NOMO-1 treated with DMSO at 0.1 percent for 48 hours (cell line): Measurements from ENCODE around the gene RALGAPA2.

Experiments used
- DNase-seq: peaks from one replicate; lab custom pipeline; 2025; ENCODE audit not compliant: unreplicated experiment; lab: John Stamatoyannopoulos, UW

RALGAPA2 gene

DNA sequence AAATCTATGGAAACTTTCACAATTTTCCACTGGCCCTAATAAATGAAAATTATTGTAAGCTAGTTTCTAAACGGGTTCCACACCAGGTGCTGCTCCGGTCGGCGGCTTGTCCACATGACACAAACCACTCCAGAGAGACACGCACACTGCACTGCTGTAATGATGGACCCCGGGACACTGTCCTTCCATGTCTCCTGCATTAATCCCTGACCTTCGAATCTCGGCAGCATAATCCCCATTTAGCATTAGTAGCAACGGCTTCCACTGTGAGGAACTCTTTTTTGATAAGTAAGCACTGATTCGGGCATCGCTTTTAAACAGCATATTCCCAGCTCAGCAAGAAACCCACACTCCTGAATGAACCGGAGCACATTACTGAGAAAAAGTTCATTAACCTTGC, 301.0 kb downstream of the RALGAPA2 start:
- DNase-seq = no peak

DNA sequence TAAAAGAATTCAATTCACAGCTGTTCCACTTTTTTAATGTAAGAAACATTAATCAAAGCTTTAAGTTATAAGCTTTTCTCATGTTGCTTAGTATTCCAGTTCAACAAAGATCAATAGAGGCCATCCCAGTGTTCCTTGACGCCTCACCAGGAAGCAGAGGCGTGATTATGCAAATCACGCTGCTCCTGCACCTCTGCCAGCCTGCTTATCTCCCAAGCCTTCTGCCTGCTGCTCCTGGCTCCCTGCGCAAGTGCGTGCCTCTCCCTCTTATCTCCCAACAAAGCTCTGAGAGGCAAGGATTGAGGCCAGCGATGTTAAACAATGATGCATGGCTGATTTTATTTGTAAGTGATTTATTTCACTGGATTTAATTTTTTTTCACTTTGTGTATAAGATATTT, 301.8 kb downstream of the RALGAPA2 start:
- no peak for DNase-seq

DNA sequence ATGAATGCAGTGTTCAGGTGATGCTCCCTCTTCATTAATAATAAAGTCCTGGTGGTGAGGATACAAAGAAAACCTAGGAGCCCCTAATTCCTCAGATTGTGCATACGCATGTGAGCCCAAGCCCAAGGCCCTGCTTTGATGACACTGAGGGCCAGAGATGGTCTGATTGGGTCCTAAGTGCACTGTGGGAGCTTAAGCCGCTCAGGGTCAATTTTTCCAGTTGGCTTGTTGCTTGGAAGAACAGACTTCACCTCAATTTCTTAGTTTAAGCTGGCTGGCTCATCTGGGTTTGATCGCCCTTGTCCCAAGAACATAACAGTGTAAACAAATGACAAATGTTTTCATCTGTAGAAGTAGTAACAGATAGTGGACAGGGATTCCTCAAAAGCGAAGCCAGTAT, 303.1 kb downstream of the RALGAPA2 start:
- no peak for DNase-seq

DNA sequence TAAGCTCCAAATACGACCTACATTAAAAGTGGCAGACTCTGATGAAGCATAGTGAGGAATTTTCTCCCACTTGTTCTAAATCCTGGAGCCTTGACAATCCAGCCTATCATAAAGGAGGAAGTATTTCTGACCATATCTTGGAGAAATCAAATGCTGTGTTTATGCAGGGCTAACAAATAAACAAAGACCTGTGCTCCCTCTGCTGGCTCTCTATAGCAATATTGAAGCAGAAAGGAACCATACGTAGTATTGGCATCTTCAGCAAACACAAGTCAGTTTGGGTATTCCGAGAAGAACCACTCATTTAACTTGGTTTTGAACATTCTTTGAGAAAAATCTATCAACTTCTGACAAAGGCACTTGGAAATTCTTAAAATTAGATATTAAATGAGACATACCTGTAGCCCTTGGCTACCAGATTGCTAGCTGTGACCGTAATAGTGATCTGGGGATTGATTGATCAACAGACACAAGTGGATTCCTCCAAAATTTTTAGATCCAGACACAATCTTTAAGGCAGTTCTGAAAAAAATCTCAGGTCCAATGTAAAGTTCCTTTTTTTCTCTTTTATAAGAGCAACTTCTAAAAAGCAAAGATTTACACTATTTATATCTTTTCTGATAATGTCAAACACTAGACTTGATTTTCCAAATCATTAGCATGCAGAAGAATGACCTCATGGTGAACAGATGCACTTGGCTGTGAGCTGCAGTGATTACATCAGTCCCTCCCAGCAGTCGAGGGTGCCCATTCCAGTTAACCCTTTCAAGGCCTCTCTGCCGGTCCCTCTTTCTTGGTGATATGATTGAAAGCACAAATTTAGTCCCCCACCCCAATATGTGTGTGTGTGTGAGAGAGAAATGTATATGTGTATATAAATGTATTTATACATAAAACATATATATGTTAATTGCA, 304.3 kb downstream of the RALGAPA2 start:
- no peak for DNase-seq

DNA sequence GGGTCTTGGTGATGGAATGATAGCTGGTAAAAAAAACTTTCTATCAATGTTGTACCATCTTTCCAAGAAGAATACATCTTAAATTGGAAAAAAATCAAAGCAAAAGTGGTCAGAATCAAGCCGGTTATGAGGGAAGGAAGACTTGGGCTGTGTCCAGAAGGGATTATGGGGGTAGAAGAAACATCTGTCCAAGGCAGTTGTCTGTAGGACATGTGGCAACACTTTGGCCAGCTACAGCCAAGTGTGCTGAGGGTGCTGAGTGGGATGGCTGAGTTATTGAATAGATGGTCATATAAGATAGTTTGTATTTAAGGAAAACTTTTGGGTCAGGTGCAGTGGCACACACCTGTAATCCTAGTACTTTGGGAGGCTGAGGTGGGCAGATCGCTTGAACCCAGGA, 306.1 kb downstream of the RALGAPA2 start:
- no peak for DNase-seq

DNA sequence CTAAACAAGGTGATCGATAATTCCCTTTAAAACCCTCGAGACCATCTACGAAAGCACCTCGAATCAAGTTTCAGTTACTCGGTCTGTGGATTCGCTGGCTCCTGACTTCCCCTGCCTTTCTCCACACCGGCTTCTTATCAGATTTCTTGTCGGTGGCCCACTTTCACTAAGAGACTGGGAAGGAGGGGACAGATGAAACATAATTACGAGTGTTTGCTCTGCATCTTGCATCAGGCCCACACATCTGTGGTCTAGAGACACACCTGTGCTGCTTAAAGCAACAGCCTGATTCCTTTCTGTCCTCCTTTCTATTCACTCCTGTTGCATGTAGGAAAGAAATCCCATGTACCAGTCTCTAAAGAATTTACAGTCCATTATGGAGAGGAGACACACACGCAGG, 306.8 kb downstream of the RALGAPA2 start:
- no peak for DNase-seq

DNA sequence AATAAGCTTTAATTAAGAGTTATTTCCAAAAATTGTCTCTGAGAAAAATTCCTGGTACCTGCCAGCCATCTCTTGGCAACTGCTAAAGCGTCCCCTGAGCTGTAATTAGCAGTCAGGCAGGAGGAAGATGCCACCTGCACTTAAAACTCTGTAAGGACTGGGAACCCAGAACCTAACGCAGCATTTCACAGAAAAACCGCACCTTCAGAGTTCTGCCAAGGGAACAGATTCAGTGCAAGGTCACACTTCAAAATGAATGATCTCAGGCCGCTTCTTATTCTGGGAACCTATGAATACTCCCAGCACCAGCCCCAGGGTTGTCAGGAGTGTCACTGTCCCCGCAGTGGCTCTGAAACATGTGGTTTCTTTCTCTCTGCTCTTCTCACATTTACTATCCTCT, 307.8 kb downstream of the RALGAPA2 start:
- no peak for DNase-seq

DNA sequence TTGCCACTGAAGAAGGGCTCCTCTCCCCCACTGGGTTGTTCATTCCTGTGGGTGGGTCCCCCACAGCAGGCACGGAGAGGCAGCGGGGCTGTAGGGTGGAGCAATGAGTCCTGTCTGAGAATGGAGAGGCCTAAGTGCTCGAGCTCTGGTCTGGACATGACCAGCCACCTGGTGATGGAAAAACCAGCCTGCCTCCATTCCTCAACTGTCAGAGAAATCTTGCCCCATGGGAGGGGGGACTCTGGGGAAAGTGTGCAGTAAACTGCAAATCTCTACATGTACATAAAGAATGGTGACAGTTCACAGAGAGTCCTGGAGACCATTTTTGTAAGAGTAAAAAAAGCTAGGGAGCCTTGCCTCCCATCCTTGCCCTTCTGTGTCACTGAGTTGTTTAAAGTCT, 310.5 kb downstream of the RALGAPA2 start:
- no peak for DNase-seq

DNA sequence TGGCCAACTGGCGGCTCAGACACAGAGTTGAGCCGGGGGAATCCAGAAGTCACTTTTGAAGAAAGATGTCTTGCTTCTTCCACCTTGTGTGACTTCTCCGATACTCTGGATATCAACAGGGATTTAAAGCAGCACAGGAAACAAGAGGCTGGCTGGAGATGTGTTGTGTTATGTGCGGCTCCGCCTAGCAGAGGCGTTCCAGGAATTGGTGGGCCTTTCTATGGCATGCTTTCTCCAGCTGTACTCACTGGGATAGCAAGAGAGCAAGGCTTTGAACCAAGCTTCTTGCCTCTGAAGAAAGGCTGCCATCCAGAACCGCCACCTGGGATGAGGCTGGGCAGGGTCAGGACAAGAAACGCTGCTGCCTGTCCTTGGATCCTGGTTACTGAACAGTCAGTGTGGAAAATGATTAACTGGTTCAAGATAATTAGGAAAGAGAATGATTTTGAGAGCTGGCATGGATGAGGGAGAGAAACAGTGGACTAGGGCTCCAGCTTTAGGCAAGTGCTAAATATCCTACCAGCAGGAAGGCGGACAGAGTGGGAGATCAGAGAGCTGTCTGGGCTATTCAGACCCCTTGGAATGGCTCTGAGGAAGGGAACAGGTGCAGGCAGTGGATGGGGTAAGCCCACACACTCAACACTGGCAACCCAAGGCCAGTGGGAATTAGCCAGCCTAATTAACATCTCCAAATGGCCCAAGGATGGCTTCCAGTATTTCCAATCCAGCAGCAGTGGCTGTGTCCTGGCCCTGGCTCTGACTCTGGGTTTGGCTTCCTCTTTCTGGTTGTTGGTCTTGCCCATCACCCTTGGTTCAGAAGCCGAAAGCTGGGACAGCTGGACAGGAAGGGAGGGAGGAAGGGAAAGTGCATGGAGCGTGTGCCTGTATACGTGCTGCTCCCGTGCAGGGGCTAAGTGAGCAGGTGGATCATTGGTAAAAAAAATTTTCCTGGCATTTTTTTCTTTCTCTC, 312.6 kb downstream of the RALGAPA2 start:
- DNase-seq = no peak

DNA sequence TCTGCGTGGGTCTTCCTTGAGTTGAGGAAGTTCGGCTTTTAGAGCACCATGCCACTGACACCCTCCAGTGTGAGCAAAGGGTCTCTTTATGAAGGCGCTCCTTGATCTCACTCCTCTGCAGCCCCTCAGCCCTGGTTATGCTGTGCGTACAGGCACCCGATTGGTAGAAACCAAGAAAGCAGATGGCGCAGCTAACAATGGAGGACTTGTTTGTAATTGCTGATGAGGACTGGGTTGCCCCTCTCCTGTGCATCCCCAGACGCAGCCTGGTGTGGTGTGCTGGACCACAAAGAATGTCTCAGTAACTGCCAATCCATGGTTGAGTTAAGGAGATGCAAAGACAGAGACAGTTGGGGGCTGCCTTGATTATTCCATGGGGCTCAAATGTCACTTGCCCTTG, 314.3 kb downstream of the RALGAPA2 start:
- DNase-seq = no peak

DNA sequence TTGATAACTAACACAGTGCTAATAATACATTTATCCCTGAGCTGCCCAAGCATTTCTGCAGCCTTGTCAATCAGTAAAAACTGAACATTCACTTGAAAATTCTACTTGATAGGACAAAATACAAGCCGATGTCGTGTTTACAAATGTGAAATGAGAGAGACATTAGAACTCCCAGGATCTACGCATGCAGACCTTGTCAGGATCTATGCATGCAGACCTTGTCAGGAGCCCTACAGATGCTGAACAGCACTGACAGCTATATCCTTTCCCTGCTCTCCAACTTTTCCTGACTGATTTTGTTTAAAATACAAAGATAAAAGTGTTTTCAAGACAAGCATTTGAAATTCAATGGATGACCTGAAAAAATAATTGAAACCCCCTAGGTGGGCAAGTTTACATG, 315.6 kb downstream of the RALGAPA2 start:
- DNase-seq = no peak

DNA sequence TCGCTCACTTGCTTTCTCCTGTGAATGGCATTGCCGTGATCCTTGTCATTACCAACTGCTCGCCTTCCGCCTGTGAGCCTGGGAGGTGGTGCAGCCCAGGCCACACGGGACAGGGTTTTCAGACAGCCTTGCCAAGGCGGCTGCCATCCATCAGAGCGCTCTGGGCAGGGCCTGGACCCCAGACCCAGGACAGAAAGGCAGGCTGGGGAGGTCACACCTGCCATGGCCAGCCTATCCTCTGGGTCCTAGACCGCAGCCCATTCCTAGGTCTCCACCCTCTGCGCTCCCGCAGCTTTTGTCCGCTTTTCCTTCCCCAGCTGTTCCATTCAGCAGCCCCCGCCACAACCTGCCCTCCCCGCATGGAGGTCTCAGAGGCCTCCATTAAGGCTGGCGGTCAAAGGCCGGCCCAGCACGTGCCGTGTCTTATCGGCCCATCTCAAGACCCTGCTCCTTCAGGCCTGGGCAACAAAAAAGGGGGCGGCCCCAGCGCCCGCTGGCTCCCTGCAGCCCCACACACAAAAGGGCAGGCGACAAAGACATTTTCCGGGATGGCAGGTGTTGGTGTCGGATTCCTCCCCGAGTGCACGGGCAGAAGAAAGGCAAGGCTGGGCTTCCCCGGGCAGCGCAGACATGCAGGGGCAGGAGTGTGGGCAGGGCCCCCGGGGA, 316.4 kb downstream of the RALGAPA2 start:
- DNase-seq = no peak

DNA sequence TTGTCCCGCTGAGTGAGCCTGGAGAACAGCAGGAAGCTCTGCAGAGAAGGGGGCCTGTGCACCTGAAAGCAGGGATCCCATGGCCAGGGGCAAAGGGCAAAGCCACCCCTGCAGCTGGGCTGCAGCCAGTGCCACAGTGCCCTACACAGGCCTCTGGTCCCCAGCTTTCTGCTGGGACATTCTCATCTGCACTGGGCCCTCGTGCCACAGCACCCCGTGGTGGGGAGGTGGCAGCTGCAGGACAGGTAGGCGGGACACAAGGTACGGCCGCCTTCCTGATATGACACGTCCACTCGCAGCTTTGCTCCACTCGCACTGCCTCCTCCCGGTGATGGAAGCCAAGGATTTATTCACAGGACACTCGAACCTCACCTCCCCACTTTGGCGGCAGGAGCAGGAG, 317.4 kb downstream of the RALGAPA2 start:
- DNase-seq = no peak

DNA sequence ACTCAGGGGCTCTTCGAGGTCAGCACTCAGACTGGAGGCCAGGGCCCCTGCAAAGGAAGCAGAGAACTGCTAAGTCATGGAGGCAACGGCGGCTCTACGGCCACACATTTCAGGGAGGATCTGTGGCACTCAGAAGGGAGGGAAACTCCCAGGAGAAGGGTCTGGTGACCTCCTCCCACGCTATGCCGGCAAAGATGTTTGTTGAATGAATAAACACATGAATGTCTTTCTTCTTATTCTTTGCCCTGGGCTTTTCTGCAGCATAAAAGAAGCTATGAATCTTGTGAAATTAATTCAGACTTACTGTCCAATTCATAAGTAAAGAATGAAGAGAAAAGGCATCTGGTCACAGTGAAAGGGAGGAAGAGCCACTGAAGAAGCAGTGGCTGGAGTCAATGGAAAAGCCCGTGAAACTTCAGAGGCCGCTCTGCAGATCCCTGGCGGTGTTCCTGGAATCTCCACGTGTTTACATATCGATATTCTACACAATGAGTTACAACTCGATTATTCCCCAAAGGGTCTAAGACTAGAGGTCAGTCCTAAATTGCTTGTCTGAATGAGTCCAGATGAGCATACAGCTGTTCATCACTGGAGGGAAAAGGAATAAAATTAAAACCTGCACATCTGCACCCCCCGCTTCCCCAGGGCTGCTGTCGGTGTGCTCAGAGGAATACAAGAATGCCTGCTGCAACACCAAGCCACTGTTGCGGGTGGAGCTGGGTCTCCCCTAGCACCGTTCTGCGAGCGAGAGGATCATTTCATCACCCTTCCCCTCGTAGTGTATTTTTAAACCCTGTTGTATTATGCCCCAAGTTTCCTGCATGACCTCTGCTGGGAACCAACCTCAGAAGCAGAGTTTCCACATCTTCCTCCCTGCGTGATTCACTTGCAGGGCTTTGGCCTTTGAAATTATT, 319.0 kb downstream of the RALGAPA2 start:
- peak; percentile 49 for DNase-seq

DNA sequence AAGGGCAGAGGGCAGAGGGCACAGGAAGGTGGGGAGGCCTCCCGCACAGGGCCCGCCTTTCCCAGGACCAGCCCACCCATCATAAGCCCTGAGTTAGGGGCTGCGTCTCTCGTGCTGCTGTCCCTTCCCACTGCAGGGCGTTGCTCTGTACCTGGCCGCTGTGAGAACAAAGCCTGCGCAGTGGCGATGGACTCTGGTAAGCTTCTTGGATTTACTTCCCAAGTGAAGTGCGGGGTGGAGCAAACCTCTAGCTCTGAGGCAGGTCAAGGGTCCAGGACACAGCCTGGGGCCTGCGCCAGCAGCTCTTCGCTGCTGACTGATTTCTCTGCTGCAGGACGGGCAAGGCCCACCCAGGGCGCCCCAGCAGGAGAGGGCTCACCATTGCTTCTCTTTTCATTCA, 320.7 kb downstream of the RALGAPA2 start:
- DNase-seq = no peak

DNA sequence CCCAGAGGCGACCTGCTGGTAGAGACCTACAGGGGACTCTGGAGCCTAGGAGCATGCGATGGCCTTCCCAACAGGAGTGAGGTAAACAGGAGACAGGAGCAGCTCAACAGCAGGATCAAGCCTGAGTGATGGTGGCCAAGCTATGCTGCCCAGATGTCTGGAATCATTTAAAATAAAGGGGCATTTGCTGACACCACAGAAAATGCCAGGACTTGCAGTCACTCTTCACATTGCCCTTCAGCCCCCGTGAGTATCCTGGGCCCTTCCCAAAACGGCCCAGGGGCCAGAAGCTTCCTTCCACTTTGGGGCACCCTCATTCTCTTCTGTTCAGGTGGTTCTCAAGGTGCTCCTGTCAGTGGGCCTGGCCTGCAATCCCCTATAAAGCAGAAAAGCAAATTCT, 321.3 kb downstream of the RALGAPA2 start:
- DNase-seq = no peak

DNA sequence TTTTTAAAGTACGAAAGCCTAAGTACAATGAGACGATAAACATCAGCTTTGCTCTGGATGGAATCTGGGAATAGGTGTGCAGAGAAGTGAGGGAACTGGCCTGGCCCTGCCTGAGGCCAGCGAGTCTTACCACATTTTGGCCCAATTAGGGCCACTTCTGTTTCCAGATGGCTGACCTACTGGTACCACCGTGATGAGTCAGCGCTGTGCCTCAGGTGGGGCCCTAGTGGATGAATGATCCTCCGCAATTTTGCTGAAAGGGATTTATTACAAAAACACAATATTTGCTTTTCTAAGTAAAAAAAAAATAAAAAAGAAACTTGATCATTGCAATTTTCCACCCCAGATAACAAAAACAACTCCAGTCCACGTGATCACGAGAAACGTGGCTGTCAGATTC, 322.1 kb downstream of the RALGAPA2 start:
- DNase-seq = no peak

DNA sequence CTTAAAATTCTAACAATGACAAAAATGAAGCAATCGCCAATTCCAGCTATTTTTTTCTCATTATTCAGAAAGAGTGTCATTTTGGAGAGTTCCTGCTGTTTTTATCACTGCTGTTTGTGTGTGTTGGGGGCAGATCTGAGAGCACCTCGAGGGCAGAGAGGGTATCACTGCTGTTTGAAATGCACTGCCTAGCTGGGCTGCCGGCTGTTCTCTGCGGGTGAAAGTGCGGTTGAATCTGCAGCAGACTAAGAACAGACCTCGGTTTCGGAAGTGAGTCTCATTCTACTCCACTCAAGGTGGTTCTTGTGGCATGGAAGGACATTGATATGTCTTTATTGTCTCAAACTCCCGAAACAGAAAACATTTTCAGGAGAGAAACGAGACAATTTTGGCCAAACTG, 326.3 kb downstream of the RALGAPA2 start:
- no peak for DNase-seq

DNA sequence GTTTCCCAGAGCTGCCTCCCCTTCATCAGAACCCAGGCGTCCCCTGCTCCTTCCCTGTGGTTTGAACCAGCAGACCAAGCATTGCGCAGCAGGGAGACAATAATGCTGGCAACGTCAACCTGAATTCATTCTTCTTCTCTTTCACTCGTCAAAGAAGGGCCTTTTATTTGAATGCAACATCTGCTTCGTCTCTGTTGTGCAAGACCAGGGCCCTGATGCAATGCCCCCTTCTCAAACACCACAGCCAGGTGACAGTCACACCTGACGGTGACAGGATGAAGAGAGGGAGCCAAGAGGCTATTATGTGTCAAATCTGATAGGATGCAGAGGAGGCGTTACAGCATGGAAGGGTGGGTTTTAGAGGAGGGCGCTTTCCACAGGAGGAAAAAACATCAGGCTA, 336.6 kb downstream of the RALGAPA2 start:
- no peak for DNase-seq

DNA sequence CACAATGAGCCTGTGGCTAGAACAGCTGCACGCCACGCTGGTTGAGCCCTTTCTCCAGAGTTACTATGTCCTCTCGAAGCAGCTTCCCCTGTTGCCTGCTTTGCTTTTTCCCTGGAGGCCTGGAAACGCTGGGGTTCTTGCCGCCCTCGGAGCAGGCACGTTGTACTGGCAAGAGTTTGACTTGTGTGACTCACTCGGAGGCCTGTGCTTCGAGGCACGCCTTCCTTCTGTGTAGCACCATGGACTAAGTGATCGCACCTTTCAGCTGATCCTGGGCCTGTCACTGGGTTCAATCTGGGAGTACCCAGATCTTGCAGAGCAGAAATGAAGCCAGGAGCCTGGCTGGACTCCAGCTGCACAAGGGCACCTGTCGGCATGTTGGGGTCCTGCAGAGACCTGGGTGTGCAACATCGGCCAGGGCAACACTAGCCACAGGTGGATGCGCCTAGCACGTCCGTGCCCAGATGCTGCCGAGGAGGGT, 339.3 kb downstream of the RALGAPA2 start:
- no peak for DNase-seq
